SIG-M5 (cell line): ENCODE results near the gene TANC1.
"Not testable (repeated sequence)": the region's sequence is repeated elsewhere in the genome, so short reads cannot be mapped to it uniquely, and the experiment has no call there.

Source experiments
- DNase-seq: peaks from one replicate; lab custom pipeline; 2025; lab: John Stamatoyannopoulos, UW

Gene TANC1

GRCh38 chr2:159140070-159140769 lies 171.8 kb downstream of the TANC1 start:
- peak; percentile 37 for DNase-seq

DNA sequence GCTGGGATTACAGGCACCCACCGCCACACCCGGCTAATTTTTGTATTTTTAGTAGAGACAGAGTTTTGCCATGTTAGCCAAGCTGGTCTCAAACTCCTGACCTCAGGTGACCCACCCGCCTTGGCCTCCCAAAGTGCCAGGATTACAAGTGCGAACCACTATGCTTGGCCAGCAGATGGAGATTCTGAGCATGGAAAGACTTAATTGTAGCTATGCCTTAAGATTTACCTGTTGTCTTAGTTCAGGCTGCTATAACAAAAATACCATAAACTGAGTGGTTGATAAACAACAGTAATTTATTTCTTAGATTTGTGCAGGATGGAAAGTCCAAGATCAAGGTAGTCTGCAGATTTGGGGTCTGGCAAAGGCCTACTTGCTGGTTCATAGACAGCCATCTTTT lies 172.4 kb downstream of the TANC1 start:
- DNase-seq: not testable (repeated sequence)

DNA sequence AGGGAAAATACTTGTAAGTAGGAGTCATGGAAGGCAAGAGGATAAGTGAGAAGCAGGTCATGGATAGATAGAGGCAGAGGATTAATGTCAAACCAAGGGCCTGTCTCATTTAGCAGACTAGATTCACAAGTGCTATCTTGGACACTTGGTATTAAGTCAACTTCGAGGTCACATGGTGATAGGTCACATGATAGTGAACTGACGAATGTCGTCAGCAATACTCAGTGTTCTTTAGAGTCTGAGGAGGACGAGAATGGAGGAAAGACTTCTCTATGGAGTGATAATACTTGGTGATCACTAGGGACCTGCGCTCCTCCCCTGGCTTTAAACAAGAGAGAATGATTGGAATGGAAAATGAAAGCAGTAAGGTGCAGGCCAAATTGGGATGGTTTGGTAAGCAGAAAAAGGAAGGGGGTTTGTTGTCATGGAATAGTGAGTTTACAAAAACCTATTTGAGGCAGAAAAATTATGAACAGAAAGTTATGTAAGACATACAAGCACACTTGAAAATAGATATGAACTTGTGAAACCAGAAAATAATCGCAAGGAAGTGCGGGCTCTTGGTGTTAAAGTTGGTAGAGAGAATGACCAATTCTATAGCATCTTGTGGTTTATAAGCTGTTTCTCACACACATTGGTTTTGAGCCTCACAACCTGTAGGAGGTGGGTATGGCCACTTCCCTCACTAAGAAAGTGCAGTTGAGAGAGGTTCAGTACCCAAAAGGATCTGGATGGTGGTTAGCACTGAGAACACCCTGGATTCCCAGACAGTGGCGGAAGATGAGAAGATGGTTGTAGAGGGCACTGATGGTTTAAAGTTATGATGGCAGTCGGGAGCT lies 176.6 kb downstream of the TANC1 start:
- DNase-seq: no peak

- DNase-seq: no peak
Observed at GRCh38 chr2:159145745-159146354, 177.4 kb downstream of the TANC1 start.

DNA sequence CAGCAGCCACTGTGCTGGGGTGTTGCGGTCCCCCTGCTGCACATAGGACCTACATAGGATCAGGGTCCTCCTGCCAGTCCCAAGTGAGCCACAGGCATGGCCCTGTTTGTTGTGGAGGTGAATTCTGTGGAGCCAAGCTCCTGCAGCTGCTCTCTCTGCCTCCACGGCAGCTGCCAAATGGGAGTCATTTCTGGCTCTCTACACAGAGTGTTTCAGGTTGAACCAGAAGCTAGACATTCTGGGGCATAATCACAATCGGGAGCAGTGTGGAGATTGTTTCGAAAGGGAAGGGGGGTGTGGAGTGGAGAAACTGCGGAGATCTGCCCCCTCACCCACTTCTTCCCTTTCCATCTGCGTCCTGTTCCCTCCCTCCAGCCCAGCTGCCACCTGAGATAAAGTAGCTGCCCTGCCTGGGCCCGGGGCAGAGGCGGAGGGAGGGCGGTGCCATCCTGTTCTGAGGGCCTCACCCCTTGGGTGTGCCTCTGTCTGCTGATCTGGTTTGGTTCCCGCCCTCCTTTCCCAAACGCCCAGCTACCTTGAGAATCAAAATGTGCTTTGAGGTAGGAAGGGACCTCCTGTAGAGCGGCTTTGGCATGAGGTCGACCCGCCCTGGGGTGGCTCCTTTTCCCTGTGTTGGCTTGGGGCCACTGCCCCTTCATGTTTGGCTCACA lies 178.7 kb downstream of the TANC1 start:
- no peak for DNase-seq

GRCh38 chr2:159147690-159148089 lies 179.2 kb downstream of the TANC1 start:
- DNase-seq: no peak

- DNase-seq: no peak
Observed at GRCh38 chr2:159148901-159149300, 180.5 kb downstream of the TANC1 start.

DNA sequence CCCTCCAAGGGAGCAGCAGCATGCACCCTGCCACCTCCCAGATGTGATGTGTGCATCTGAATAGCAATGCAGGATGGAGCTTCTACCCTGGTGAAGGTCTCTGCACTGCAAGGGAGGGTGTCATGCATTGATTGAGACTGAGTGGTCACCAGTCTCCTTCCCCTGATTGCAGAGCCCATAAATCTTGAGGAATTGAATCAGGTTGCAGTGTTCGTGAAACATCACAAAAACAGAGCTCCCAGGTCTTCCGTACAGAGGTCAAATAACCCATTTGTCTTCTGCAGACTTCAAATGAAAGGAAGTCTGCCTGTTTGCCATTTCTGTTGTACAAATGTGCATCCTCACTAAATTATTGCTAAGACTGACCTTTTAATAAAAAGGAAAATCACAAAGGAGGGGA lies 181.3 kb downstream of the TANC1 start:
- DNase-seq: no peak

DNA sequence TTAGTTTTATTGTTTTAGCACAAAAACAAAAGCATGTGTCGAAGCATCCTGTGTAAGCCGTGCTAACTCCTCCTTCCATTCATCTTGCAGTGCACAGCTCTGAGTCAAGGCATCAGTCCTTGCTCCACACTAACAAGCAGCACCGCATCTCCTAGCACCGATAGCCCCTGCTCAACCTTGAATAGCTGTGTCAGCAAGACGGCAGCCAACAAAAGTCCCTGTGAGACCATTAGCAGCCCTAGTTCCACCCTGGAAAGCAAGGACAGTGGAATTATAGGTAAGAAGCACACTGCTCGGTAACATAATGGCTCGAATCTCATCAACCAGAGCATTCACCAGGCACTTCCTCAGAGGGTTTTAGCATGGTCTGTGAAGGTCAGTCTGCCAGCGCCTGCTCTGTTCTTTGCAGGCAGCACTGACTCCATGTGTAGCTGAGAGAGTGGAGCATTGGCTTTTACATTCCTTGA lies 181.9 kb downstream of the TANC1 start:
- no peak for DNase-seq

GRCh38 chr2:159151198-159152127 lies 183.0 kb downstream of the TANC1 start:
- DNase-seq: no peak

DNA sequence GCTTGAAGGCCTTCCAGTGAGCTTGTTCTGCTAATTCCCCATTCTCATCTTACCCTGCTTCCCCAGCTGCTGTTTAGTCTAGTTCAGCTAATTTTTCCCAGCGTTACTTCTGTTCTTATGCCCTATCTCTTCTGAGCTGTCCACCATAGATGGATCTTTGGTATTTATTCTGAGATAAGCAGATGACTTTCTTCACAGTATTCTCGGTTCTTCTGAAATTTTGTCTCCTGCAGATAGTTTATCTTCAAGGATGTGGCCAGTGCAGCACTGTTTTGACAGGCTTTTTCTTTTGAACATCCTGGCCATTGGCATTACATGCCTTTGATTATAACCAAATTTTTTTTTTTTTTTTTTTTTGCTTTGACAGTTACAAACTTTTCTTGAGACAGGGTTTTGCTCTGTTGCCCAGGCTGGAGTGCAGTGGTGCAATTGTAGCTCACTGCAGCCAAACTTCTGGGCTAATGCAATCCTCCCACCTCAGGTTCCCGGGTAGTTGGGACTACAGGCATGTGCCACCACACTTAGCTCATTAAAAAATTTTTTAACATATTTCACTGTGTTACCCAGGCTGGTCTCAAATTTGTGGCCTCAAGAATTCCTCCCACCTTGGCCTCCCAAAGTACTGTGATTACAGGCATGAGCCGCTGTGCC lies 183.8 kb downstream of the TANC1 start:
- DNase-seq: no peak

DNA sequence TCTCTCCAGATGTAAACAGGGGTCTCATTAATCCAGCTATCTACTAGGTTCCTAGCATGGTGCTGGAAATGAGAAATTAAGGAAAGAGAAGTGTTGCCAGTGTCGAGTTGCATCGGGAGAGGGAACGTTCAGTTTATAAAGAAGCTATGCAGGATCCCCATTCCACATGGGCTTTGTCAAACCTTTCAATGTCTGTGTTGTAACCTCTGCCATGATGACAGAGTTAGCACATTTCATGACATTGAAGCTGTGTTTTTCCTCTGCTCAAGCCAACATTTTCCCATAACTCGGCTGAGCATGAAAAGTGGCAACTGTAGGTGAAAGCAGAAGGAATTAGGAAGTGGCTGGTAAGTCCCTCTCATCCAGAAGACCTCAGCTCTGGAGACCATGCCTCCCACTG lies 184.6 kb downstream of the TANC1 start:
- DNase-seq: no peak

- DNase-seq: no peak
Observed at GRCh38 chr2:159153463-159153862, 185.0 kb downstream of the TANC1 start.

GRCh38 chr2:159153951-159154350 lies 185.5 kb downstream of the TANC1 start:
- DNase-seq: no peak

- no peak for DNase-seq
Observed at GRCh38 chr2:159154366-159154765, 185.9 kb downstream of the TANC1 start.

DNA sequence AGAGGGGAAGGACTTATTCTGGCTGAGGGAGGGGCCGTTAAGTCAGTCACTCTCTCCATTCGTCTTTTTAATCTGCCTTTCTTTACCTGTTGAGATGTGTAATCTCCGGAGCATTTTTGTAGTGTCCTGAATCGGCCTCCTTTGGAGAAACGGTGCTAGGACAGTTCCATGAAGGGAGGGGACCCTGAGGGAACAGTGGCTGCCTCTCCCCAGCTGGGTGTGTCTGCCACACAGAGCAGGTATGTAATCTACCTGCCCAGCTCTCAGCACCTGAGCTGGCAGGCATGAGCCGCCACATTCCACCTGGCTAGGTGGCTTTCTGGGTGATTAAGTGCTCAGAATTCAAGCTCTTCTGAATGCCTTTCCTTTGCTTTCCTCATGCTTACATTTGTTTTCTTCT lies 186.9 kb downstream of the TANC1 start:
- DNase-seq: no peak

GRCh38 chr2:159155791-159156190 lies 187.4 kb downstream of the TANC1 start:
- DNase-seq: no peak

DNA sequence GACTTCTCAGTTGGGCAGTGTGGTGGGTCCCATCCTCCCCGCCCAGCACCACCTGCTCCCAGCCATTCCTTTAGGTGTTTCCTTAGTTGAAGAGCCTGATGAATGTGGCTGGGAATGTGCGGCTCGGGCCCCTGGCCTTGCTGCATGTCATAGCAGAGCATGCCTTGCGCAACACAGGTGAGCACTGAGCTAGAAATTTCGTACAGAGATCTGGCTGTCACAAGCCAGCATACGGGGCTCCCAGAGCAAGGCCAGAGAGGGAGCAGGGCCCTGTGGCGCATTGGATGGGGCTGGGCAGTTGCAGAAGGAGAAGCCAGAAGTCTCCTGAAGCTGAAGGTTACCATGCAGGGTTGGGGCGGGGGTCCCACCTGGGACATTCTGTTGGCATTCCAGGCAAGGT lies 188.4 kb downstream of the TANC1 start:
- no peak for DNase-seq

DNA sequence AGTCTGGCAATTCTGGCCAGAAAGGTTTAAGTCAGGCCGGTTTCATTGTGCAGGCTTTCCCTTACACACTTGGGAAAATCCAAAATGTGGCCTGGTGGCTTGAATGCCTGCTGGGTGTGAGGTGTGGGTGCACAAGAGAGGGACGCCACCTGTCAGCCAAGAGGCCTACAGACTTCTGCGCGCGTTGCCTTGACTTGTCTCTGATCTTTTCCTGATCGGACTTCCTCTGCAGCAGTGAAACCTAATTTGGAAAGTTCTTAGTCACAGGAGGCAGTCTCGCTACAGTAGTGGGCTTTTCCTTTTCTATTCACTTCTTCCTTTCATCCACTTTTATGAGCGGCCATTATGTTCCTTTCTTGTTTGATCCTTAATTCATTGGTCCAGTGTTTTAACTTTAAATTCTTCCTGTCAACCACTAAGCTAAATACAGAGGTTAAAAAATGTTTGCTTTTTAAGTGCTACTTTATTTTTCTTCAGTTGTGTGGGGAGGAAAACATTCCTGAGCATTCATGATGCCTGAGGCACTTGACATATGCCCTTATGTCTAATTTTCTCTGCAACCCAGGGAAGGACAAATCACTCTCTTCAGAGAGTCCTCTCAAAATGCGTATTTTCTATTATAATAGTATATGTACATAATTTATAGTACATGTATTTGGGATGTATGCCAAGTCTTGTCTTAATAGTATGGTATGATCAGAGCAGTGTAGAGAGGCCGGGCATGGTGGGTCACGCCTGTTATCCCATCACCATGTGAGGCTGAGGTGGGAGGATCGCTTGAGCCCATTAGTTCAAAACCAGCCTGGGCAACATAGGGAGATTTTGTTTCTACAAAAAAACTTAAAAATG lies 189.1 kb downstream of the TANC1 start:
- no peak for DNase-seq

DNA sequence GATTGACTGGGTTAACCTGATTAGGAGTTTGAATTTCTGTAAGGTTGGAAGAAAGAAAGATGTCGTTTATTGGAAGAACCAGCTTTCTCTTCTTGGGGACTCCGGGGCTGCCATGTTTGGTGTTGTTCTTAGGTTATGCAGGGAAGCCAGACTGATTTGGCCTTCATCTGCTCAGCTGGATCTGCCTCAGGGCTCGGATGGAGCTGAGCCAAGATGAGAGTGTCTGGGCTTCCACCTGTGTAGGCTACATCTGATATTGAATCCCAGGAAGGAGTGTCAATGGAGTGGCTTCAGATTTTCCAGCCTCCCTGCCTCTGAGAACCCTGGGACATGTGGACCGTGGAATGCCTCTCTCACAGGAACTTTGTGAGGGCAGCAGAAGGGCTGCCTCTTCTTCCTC lies 192.0 kb downstream of the TANC1 start:
- no peak for DNase-seq
